HepG2 (cell line): Measurements from ENCODE around the gene CALD1. TPM values are rescaled to one million over a fixed set of nuclear protein-coding genes. Genes with fewer than 3 reads are reported as not detected.

ENCODE experiments used
- ATAC-seq: fragments of 200-7000 bp; cut with Tn5 transposase; 3 replicates; pipeline ENCODE4 v1.9.1; 2020; ENCODE audit warnings: mild to moderate bottlenecking, moderate library complexity
- Bru-seq: library from RNA; stranded (reverse); fragments of 400-500 nt; gene quantifications from one replicate; lab custom pipeline; 2021; lab: Mats Ljungman, UMichigan
- BruChase-seq, 2 experiments: library from RNA; stranded (reverse); fragments of 400-500 nt; gene quantifications; one replicate each; lab custom pipeline; 2021; lab: Mats Ljungman, UMichigan
- BruUV-seq: library from RNA; stranded (reverse); fragments of 400-500 nt; replicated peaks from 2 replicates; lab custom pipeline; 2021; lab: Mats Ljungman, UMichigan
- CTCF ChIA-PET: fragments of 300-600 bp; formaldehyde crosslinking; extraction: SDS; loops from one replicate; lab custom pipeline; 2021; ENCODE audit warnings: low total read pairs, inconsistent platforms, low intra/inter-chr PET ratio; lab: Yijun Ruan, JAX
- POLR2A ChIA-PET: fragments of 350-600 bp; sonication (Branson Sonifier 250); formaldehyde crosslinking; loops from one replicate; lab custom pipeline; 2020; ENCODE audit warnings: antibody characterized with exemption, inconsistent platforms; lab: Yijun Ruan, JAX
- DNase-seq: peaks from one replicate; pipeline ENCODE4 v3.0.0-alpha.2; 2015; ENCODE audit warnings: low spot score
- FAIRE-seq: peaks from 3 replicates; lab custom pipeline; 2011; peaks lifted over from hg19 to GRCh38; lab: Jason Lieb, UNC
- H2AFZ ChIP-seq: one replicate; pipeline ENCODE4 v1.6.1; 2011; ENCODE audit warnings: low read length, inconsistent platforms
- H3K27ac ChIP-seq: fragments of 300-600 bp; 3 replicates; pipeline ENCODE4 v1.8.0; 2011; ENCODE audit warnings: mixed run types, mild to moderate bottlenecking, mixed read lengths, low read length, inconsistent platforms; ENCODE audit not compliant: insufficient read depth; ENCODE audit errors: extremely low read length
- H3K27me3 ChIP-seq, 2 experiments: fragments of 200-600 bp in 1 of 2; 2 replicates in 1 of 2; 3 replicates in 1 of 2; pipeline versions ENCODE4 v1.6.0 to v1.8.0; 2011; ENCODE audit warnings: low read length in 2 of 2, mild to moderate bottlenecking in 2 of 2, moderate library complexity in 2 of 2, inconsistent platforms in 1 of 2; ENCODE audit not compliant: insufficient read depth in 2 of 2, control insufficient read depth in 1 of 2
- H3K36me3 ChIP-seq, 2 experiments: fragments of 200-600 bp in 1 of 2; replicated peaks in 1 of 2; 2 replicates in 1 of 2; 3 replicates in 1 of 2; pipeline versions ENCODE4 v1.5.1 to v1.8.0; 2011; ENCODE audit warnings: low read length in 2 of 2, inconsistent platforms in 1 of 2; ENCODE audit not compliant: insufficient read depth in 2 of 2, control insufficient read depth in 1 of 2
- H3K4me1 ChIP-seq: 2 replicates; pipeline ENCODE4 v1.5.1; 2012; ENCODE audit warnings: low read length, inconsistent platforms; ENCODE audit not compliant: insufficient read depth
- H3K4me2 ChIP-seq: 2 replicates; pipeline ENCODE4 v1.6.0; 2011; ENCODE audit warnings: low read depth, low read length, inconsistent platforms
- H3K4me3 ChIP-seq, 3 experiments: fragments of 200-600 bp in 1 of 3; sonication (generic), shearing (Covaris generic) in 1 of 3; replicated peaks in 1 of 3; 2 replicates each; pipeline ENCODE4 v1.5.1; 2011 to 2016; ENCODE audit warnings: low read length in 3 of 3, inconsistent platforms in 2 of 3, low read depth in 2 of 3, mild to moderate bottlenecking in 2 of 3, control low read depth in 1 of 3, mixed read lengths in 1 of 3; ENCODE audit not compliant: insufficient read depth in 1 of 3
- H3K79me2 ChIP-seq: one replicate; pipeline ENCODE4 v1.6.1; 2011; ENCODE audit warnings: low read length, inconsistent platforms; ENCODE audit not compliant: insufficient read depth
- H3K9ac ChIP-seq: 2 replicates; pipeline ENCODE4 v1.6.0; 2011; ENCODE audit warnings: mild to moderate bottlenecking, low read depth, low read length, inconsistent platforms; ENCODE audit not compliant: insufficient read depth
- H3K9me3 ChIP-seq: 2 replicates; pipeline ENCODE4 v1.5.1; 2012; ENCODE audit warnings: mild to moderate bottlenecking, low read length
- H4K20me1 ChIP-seq: 2 replicates; pipeline ENCODE4 v1.6.0; 2011; ENCODE audit warnings: inconsistent platforms, mild to moderate bottlenecking, low read length, moderate library complexity; ENCODE audit not compliant: insufficient read depth
- CSRNP2 ChIP-seq: sonication (generic); formaldehyde crosslinking; conservative IDR thresholded peaks from 2 replicates; pipeline ENCODE4 v1.8.0; 2022; ENCODE audit warnings: low read depth, missing genetic modification reagents
- FOXA1 ChIP-seq, 2 experiments: fragments of 450-650 bp in 1 of 2; sonication (generic) in 1 of 2; formaldehyde crosslinking in 1 of 2; IDR thresholded peaks; 2 replicates each; pipeline versions ENCODE4 v1.4.0 to v1.6.1; 2016 to 2020; ENCODE audit warnings: missing genetic modification reagents in 1 of 2
- FOXA3 ChIP-seq: IDR thresholded peaks from 2 replicates; pipeline ENCODE4 v1.6.1; 2016; ENCODE audit warnings: missing genetic modification reagents, missing compliant biosample characterization
- SOX13 ChIP-seq, 3 experiments: fragments of 450-650 bp in 1 of 3; sonication (generic) in 1 of 3; formaldehyde crosslinking in 1 of 3; IDR thresholded peaks in 2 of 3; conservative IDR thresholded peaks in 1 of 3; 2 replicates each; pipeline versions ENCODE4 v1.5.0 to v1.6.1; 2016 to 2020; ENCODE audit warnings: antibody characterized with exemption in 1 of 3, mild to moderate bottlenecking in 1 of 3, missing compliant biosample characterization in 1 of 3, missing genetic modification reagents in 1 of 3, moderate library complexity in 1 of 3
- SOX5 ChIP-seq: IDR thresholded peaks from 2 replicates; pipeline ENCODE4 v1.6.1; 2016; ENCODE audit warnings: borderline replicate concordance
- TEAD3 ChIP-seq: optimal IDR thresholded peaks from 2 replicates; pipeline ENCODE3; 2016; ENCODE audit warnings: borderline replicate concordance
- WGBS: methylation state at CpG from one replicate; pipeline ENCODE4 v1.1.6; 2017; ENCODE audit warnings: low lambda C conversion rate; 5-methylcytosine and 5-hydroxymethylcytosine counted together
- in situ Hi-C: cut with HindIII; loops from 2 replicates; pipeline ENCODE4 v1.10.0; 2017; ENCODE audit warnings: low pct_unique_long_range_greater_than_20kb; ENCODE audit not compliant: extremely low pct_ligation_motif_present
- intact Hi-C: fragments of 100-400 bp; cut with micrococcal nuclease; formaldehyde crosslinking; loops from one replicate; pipeline ENCODE4 v1.10.0; 2022; ENCODE audit not compliant: unreplicated experiment
- long read RNA-seq, 2 experiments: library from RNA in 1 of 2; library from polyadenylated mRNA in 1 of 2; stranded (forward) in 1 of 2; unstranded in 1 of 2; transcript quantifications; one replicate each; pipeline ENCODE4 v2.0.0, GENCODE V29; 2019 to 2022
- polyA minus RNA-seq, 3 experiments: library from RNA; depleted of rRNA, polyadenylated mRNA; stranded (reverse); fragments of >200 nt; gene quantifications; 2 replicates each; pipeline ENCODE4 v1.2.3, GENCODE V29; 2011; ENCODE audit warnings: low replicate concordance in 1 of 3
- polyA plus RNA-seq, 8 experiments: library from polyadenylated mRNA; depleted of rRNA in 3 of 8; stranded (reverse) in 7 of 8; unstranded in 1 of 8; fragments of >200 nt; fragmentation: Illumina TruSeq in 4 of 8; extraction: Trizol in 4 of 8; gene quantifications; 2 replicates each; pipeline versions ENCODE4 v1.2.1 to v1.2.3, GENCODE V29; 2011 to 2016; ENCODE audit warnings: low read depth in 4 of 8, missing spikeins in 1 of 8, mixed read lengths in 1 of 8; ENCODE audit not compliant: insufficient read depth in 1 of 8
- total RNA-seq, 5 experiments: library from RNA; depleted of rRNA; stranded (reverse); fragments of >200 nt; fragmentation: Illumina TruSeq; extraction: Trizol; gene quantifications; 2 replicates each; pipeline ENCODE4 v1.2.3, GENCODE V29; 2016; ENCODE audit warnings: low read depth in 1 of 5

The CALD1 gene, protein sequence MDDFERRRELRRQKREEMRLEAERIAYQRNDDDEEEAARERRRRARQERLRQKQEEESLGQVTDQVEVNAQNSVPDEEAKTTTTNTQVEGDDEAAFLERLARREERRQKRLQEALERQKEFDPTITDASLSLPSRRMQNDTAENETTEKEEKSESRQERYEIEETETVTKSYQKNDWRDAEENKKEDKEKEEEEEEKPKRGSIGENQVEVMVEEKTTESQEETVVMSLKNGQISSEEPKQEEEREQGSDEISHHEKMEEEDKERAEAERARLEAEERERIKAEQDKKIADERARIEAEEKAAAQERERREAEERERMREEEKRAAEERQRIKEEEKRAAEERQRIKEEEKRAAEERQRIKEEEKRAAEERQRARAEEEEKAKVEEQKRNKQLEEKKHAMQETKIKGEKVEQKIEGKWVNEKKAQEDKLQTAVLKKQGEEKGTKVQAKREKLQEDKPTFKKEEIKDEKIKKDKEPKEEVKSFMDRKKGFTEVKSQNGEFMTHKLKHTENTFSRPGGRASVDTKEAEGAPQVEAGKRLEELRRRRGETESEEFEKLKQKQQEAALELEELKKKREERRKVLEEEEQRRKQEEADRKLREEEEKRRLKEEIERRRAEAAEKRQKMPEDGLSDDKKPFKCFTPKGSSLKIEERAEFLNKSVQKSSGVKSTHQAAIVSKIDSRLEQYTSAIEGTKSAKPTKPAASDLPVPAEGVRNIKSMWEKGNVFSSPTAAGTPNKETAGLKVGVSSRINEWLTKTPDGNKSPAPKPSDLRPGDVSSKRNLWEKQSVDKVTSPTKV
- 61.2 and 112 TPM in 2 replicates for total RNA-seq (2016; rRNA removed; fragmentation: Illumina TruSeq; extraction: Trizol)
- 6.9 and 7.3 TPM in 2 replicates for total RNA-seq (2016; cell fraction: cytosol; rRNA removed; fragmentation: Illumina TruSeq; extraction: Trizol; ENCODE audit: low read depth)
- 58.1 and 110 TPM in 2 replicates for total RNA-seq (2016; cell fraction: insoluble cytoplasmic fraction; rRNA removed; fragmentation: Illumina TruSeq; extraction: Trizol)
- total RNA-seq (2016; cell fraction: membrane; rRNA removed; fragmentation: Illumina TruSeq; extraction: Trizol) = 23.3 and 28.0 TPM in 2 replicates
- total RNA-seq (2016; cell fraction: nucleus; rRNA removed; fragmentation: Illumina TruSeq; extraction: Trizol) = 90.3 and 105 TPM in 2 replicates
- polyA plus RNA-seq (2011; rRNA removed) = 40.5 and 53.0 TPM in 2 replicates
- 23.1 and 27.0 TPM in 2 replicates for polyA plus RNA-seq (2011; cell fraction: cytosol; rRNA removed)
- 43.6 and 46.2 TPM in 2 replicates for polyA plus RNA-seq (2011; cell fraction: nucleus; rRNA removed)
- polyA plus RNA-seq (2012) = 46.2 and 70.1 TPM in 2 replicates
- polyA plus RNA-seq (2016; cell fraction: cytosol; fragmentation: Illumina TruSeq; extraction: Trizol; ENCODE audit: low read depth) = 5.7 and 5.9 TPM in 2 replicates
- polyA plus RNA-seq (2016; cell fraction: insoluble cytoplasmic fraction; fragmentation: Illumina TruSeq; extraction: Trizol; ENCODE audit: low read depth) = 68.7 and 69.2 TPM in 2 replicates
- 15.4 and 18.4 TPM in 2 replicates for polyA plus RNA-seq (2016; cell fraction: membrane; fragmentation: Illumina TruSeq; extraction: Trizol; ENCODE audit: low read depth)
- polyA plus RNA-seq (2016; cell fraction: nucleus; fragmentation: Illumina TruSeq; extraction: Trizol; ENCODE audit: insufficient read depth, low read depth) = 147 and 164 TPM in 2 replicates
- polyA minus RNA-seq (2011; rRNA and poly(A)+ RNA removed; ENCODE audit: low replicate concordance) = 12.7 and 23.5 TPM in 2 replicates
- 42.9 and 53.8 TPM in 2 replicates for polyA minus RNA-seq (2011; cell fraction: cytosol; rRNA and poly(A)+ RNA removed)
- polyA minus RNA-seq (2011; cell fraction: nucleus; rRNA and poly(A)+ RNA removed) = 76.2 and 91.5 TPM in 2 replicates
- percentile 76 among the genes with signal in this experiment for Bru-seq, nascent RNA
- BruChase-seq, experiment 1, labeled RNA remaining after a 6-hour chase = percentile 75 among the genes with signal in this experiment
- percentile 70 among the genes with signal in this experiment for BruChase-seq, experiment 2, labeled RNA remaining after a 2-hour chase
- long read RNA-seq, experiment 1, transcript CALD1-206 (12 exons, 2,124 nt) = major isoform, 12 of 157 reads
- long read RNA-seq, experiment 1, partial matches to known transcripts = 129 of 157 reads
- long read RNA-seq, experiment 1, other reads (novel, unspliced or antisense) = 16 of 157 reads
- long read RNA-seq, experiment 2, partial matches to known transcripts = 4 of 85 reads
- long read RNA-seq, experiment 2, other reads (novel, unspliced or antisense) = 81 of 85 reads

DNA sequence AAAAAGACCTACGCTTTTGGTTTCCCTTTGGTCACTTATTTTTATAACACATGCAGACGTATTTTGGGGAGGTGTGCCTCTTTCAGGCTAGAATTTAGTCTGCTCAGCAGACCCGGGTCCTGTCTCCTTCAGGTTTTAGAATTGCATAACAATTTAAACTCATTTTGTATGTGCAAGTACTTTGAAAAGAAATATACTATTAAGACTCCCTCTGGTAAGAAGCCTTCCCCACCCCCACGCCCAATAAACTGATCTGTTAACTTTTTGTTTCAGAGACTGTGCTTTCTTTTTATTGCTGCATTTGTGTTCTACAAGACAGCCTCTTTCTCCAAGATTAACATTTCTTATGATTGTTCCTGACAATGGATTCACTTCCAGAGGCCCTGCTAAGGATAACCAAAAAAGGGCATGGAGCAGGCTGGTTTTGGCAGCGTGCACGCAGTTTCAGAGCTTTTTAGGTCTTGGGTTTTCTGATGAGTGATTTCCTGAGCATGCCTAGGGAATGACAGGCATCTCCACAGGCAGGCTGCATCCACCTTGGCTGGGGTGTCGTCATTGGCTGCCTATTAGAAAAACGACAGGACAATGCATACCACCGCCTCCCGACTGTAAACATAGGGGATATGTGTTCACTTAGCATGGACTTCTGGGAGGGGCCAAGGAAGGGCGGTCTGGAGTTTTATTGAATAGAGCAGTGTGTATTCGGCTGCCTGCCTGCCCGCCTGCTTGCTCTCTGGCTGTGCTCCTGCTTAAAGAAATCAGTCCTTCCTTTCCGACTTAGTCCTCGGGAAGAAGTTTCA is at the start of gene CALD1:
Gene CALD1, plus strand, starts transcription at position 694 of the 800 bp plus-strand sequence. CDS start 88,100 bp downstream, outside the sequence.
- no peaks in the 10 kb centered on the region for H3K27me3 ChIP-seq
- intact Hi-C loops (no loop called here), in situ Hi-C loops (no loop called here)
- H3K4me2 ChIP-seq = peak within 1 kb of the TSS; percentile 66
- no peaks in the 10 kb centered on the region for H3K36me3 ChIP-seq
- ATAC-seq (peak; percentile 99), FAIRE-seq (peak; percentile 56), DNase-seq (peak; percentile 78)
- no peaks in the 10 kb centered on the region for H3K79me2 ChIP-seq
- TF ChIP-seq FOXA3 (peak; percentile 52; the same call in 1 of the 2 replicates), FOXA1 (IDR thresholded peaks at IDR 0.05) (no peak), FOXA1 (CRISPR knock-in tag; IDR thresholded peaks at IDR 0.05) (peak; percentile 50; the same call in 1 of the 2 replicates), SOX13 (IDR thresholded peaks at IDR 0.05) (no peak), SOX13 (CRISPR knock-in tag; conservative IDR thresholded peaks at IDR 0.05 in 1 of 2, IDR thresholded peaks at IDR 0.05 in 1 of 2) (peak in 1 of 2 experiments; percentile 61; a peak in 2 of 4 replicates), SOX5 (peak; percentile 28; the same call in 1 of the 2 replicates), CSRNP2 (CRISPR knock-in tag) (no peak), TEAD3 (CRISPR knock-in tag) (peak; percentile 85)
- no peak within 1 kb of the TSS for H3K9ac ChIP-seq
- BruUV-seq = no TSS peak
- H2AFZ ChIP-seq = no peak within 1 kb of the TSS
- H3K27ac ChIP-seq = no peak within 1 kb of the TSS
- H3K4me3 ChIP-seq = peak within 1 kb of the TSS; percentile 11 to 37 (median 27); a peak in 5 of 6 replicates
- no peaks in the 10 kb centered on the region for H4K20me1 ChIP-seq
- 12% methylated on average over 14 of the region's 15 CpGs for WGBS
- H3K9me3 ChIP-seq = no peaks in the 10 kb centered on the region
- ChIA-PET POLR2A (no interaction called here), CTCF (no interaction called here)
- peaks cover 15% of the 10 kb centered on the region for H3K4me1 ChIP-seq
